Epithelial cell of esophagus (primary cell): ENCODE data around the gene USH2A.

Experiments used
- DNase-seq: peaks from one replicate; pipeline ENCODE4 v3.0.0; 2010; ENCODE audit warnings: low read depth
- H3K4me3 ChIP-seq: 2 replicates; pipeline ENCODE4 v1.5.1; 2011; ENCODE audit warnings: mild to moderate bottlenecking, low read length, control low read depth
- CTCF ChIP-seq: IDR thresholded peaks from 2 replicates; pipeline ENCODE4 v1.5.1; 2011; ENCODE audit warnings: low read depth, mild to moderate bottlenecking, low read length, control low read depth, inconsistent platforms; ENCODE audit not compliant: insufficient read depth; ENCODE audit errors: missing control alignments

Gene USH2A

GRCh38 chr1:216261631-216262030, 161.6 kb downstream of the USH2A start:
- H3K4me3 ChIP-seq: no peak overlapping the region
- DNase-seq: peak; percentile 73
- no peak for TF ChIP-seq CTCF

- H3K4me3 ChIP-seq: no peak overlapping the region
- no peak for TF ChIP-seq CTCF
- no peak for DNase-seq
Measured at GRCh38 chr1:216258856-216259255, 164.4 kb downstream of the USH2A start.

- no peak for DNase-seq
- no peak overlapping the region for H3K4me3 ChIP-seq
- TF ChIP-seq CTCF: no peak
Measured at GRCh38 chr1:216258386-216258785, 164.9 kb downstream of the USH2A start.

GRCh38 chr1:216250861-216251260, 172.4 kb downstream of the USH2A start:
- DNase-seq: no peak
- no peak overlapping the region for H3K4me3 ChIP-seq
- no peak for TF ChIP-seq CTCF

GRCh38 chr1:216248628-216249027, 174.6 kb downstream of the USH2A start:
- TF ChIP-seq CTCF: no peak
- no peak overlapping the region for H3K4me3 ChIP-seq
- DNase-seq: no peak

GRCh38 chr1:216247937-216248336, 175.3 kb downstream of the USH2A start:
- TF ChIP-seq CTCF: no peak
- DNase-seq: no peak
- no peak overlapping the region for H3K4me3 ChIP-seq

- no peak for DNase-seq
- no peak overlapping the region for H3K4me3 ChIP-seq
- no peak for TF ChIP-seq CTCF
Measured at GRCh38 chr1:216246577-216247203, 176.6 kb downstream of the USH2A start.
